ENCODE data around the gene SMPD3.

GRCh38 chr16:68374246-68374805 is 74.0 kb downstream of the SMPD3 start:
- TF ChIP-seq, protein P1, sequence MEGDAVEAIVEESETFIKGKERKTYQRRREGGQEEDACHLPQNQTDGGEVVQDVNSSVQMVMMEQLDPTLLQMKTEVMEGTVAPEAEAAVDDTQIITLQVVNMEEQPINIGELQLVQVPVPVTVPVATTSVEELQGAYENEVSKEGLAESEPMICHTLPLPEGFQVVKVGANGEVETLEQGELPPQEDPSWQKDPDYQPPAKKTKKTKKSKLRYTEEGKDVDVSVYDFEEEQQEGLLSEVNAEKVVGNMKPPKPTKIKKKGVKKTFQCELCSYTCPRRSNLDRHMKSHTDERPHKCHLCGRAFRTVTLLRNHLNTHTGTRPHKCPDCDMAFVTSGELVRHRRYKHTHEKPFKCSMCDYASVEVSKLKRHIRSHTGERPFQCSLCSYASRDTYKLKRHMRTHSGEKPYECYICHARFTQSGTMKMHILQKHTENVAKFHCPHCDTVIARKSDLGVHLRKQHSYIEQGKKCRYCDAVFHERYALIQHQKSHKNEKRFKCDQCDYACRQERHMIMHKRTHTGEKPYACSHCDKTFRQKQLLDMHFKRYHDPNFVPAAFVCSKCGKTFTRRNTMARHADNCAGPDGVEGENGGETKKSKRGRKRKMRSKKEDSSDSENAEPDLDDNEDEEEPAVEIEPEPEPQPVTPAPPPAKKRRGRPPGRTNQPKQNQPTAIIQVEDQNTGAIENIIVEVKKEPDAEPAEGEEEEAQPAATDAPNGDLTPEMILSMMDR (IDR thresholded peaks at IDR 0.05): no peak
- TF ChIP-seq POLR2A (IDR thresholded peaks at IDR 0.05; ENCODE audit: low read length): no peak
